HG02885 (cell line): ENCODE results near the gene PROC.

Experiments used
- ATAC-seq: cut with Tn5 transposase; IDR thresholded peaks from one replicate; pipeline ENCODE4 v1.9.1; 2021; ENCODE audit warnings: mild to moderate bottlenecking; ENCODE audit not compliant: unreplicated experiment, poor library complexity

PROC gene

DNA sequence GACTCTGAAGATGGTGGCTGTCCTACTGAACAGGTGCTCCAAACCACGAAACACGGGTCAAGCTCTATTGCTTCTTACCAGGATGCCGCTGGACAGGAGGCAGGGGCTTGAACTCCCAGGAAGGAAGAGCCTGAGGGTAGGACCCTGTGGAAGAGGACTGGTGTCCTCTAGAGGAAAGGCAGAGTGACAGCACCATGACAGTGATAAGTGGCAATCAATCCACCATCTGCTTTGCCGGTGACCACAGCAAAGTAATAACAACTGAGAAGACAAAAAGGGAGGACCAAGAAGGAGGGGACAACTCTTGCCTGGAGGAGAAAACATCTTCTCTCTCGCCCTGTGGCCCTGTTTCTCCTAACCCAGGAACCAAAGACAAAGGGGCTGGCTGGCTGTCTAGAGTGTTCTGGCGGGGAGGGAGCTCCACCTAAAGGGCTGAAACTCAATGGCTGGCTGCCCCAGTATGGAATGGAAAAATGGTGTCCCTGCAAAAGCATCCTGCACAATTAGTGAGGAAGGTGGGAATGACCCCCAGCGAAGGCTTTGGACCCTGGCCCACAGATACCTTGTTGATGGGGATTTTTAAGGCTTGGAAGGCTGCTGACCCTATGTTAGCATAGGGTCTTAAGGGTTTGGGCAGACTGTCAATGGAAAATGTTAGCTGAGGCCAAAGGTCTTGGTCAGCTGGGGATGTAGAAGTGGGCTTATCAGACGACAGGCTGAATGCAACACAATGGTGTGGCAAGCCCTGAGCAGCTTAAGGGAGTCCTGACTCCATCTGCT, 35.4 kb downstream of the PROC start:
- ATAC-seq = no peak

DNA sequence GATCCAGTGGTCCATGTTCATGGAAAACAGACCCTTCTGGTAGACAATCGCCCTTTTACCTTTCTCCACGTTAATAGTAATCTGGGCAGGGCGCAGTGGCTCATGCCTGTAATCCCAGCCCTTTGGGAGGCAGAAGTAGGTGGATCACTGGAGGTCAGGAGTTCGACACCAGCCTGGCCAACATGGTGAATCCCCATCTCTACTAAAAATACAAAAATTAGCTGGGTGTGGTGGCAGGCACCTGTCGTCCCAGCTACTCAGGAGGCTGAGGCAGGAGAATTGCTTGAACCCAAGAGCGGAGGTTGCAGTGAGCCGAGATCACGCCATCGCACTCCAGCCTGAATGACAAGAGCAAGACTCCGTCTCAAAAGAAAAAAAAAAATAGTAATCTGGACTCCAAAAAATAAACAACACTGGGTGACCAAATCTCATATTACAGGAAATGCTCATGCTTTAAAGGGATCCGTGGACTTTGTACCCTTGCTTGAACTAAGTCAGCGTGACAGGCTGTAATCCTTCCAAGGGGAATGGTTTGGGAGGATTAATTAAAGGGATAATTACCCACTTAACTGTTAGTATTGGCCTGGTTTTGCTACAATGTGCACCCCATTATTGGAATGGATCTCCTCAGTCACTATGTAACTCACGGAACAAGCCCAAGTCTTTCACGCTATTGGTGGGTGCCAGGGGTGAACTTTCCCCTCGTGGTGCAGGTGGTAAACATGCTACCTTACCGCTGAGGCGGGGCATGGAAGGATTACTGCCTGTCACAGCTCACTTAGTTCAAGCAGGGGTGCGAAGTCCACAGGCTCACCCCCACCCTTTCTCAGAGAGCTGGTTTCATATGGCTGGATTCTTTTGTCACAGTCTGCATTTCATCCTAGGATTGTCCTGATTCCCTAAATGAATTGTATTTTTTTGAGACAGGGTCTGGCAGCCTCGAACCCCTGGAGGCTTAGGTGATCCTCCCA, 36.7 kb downstream of the PROC start:
- ATAC-seq = no peak

DNA sequence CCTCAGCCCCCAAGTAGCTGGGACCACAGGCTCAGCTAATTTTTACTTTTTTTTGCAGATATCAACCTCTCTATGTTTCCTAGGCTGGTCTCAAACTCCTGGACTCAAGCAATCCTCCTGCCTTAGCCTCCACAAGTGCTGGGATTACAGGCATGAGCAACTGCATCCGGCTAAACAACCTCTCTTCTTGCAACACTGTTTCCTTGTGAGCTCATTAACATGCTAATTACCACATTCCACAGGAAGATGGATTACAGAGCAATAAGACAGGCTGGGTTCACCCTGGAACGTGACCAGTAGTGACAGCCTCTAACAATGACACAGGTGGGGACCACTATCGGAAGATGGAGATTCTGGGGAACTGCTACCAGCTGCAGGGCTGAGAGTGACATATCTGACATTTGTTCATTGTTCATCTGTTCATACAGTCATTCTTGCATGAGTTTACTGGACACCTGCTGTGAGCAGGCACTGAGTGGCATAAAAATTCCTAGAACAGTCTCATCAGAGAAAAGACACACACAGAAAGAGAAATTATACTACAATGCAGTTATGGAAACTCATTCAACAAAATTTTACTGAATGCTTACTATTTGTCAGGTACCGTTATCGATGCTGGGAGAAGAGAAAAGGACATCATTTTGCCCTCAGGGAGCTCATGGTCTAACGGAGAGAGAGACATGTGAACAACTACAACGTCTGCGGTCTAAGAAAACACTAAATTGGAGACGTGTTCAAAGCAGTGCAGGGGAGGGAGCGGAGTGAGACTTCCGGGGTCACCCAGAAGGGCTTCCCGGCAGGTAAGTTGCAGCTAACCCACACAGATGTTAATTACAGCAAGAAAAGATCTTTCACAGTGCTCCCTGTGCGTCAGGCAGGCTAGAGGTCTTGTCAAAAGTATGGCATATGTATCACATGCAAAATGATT, 37.6 kb downstream of the PROC start:
- no peak for ATAC-seq

GRCh38 chr2:127456960-127457359, 38.7 kb downstream of the PROC start:
- ATAC-seq = no peak

GRCh38 chr2:127462461-127462860, 44.2 kb downstream of the PROC start:
- no peak for ATAC-seq

DNA sequence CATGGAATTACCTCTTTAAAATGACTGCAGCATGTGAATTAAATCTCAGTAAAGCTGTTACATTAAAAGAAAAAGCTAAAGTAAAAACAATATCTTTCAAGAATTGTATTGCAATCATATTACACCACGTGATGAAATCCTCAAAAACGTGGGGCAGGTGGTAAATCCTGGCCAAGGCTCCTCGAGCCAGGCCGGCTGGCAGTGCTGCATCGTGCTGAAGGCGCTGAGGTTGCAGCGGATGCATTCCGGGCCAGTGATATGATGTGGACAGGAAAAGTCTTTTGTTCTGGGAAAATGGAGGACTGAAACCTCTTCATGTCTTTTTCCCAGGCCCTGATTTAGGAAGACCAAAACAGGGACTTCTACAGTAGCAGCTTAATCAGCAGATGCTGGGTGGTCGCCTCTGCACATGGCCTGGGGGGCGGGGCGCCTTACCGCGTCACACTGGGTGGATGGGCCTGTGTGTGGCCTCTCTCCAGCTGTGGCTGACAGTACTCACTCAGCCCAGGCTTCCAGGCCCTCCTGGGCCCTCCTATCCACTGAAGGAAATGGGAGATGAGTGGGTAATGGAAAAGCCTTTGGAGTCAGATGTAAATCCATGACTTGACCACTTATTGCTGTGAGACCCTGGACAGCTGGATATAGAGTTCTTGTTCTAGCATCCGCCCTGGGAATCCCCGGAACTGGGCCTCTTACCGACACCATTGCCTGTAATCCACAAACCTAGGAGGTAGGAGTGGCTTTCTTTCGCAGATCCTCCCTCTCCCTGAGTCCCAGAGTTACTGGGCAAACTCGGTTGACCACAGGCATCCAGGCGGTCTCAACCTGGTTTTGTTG, 45.1 kb downstream of the PROC start:
- ATAC-seq = no peak

- no peak for ATAC-seq
These were observed 46.4 kb downstream of the PROC start for GRCh38 chr2:127464470-127465257.

DNA sequence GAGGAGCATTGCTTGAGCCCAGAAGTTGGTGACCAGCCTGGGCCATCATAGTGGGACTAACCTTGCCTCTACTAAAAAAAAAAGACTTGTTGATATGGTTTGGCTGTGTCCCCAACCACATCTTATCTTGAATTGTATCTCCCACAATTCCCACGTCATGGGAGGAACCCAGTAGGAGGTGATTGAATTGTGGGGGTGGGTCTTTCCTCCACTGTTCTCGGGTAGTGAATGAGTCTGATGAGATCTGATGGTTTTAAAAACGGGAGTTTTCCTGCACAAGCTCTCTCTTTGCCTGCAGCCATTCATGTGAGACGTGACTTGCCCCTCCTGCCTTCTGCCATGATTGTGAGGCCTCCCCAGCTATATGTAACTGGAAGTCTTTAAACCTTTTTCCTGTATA, 47.0 kb downstream of the PROC start:
- ATAC-seq = no peak

- ATAC-seq = no peak
These were observed 50.8 kb downstream of the PROC start for GRCh38 chr2:127469051-127469450.

GRCh38 chr2:127469974-127470373, 51.7 kb downstream of the PROC start:
- ATAC-seq = no peak

DNA sequence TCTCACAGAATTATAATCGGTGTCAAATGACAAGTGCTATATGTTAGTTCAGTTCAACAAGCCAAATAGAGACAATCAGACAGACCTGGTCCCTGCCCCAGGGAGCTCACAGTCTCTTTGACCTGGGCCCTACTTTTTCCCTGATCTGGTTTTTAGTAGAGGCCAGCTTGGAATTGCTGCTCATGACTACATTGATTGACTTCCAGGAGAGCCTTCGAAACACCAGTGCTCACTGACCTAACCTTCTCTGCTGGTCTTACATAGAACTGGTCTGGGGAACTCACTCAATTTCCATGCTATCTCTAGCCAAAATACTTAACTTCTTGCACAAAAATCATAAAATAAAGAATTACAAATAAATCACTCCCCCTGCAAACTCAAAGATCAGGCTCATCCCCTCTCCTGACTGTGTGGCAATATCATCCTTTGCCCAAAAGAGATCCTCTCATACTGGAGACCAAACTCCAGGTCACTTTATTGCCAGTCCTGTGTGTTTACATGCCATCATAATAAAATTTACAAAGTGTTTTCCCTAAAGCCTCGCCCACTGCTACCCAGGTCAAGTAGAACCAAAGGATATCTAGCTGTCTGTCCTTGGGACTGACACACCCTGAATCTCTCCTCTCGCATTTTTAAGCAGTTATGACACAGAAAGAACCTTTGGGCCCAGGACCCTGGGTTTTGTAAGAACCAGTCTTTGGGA, 53.2 kb downstream of the PROC start:
- no peak for ATAC-seq

DNA sequence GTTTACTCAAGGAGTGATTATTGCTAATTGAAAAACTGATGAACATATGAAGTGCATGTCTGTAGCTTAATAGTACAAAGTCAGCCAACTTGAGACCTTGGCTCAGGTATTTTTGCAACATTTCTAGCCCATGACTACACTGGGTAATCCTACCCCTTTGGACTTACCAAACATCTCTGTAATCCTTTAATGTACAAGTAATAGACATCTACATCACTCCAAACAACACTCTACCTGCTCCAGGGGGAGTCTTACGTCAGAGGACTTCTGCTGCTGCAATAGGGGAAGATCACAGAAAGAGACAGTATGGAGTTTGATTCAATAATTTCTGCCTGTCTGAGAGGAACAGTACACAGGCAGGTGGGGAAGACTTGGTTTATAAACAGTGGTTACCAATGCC, 54.0 kb downstream of the PROC start:
- no peak for ATAC-seq

DNA sequence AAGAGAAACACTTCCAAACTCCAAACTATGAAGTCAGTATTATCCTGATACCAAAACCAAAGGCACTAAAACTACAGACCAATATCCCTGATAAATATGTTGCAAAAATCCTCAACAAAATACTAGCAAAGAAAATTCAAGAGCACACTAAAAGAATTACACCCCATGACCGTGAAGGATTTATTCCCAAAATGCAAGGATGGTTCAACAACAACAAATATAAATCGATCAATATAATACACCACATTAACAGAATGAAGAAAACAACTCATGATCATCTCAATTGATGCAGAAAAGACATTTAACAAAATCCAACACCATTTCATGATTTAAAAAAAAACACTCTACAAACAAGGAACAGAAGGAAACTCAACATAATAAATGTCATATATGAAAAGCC, 57.6 kb downstream of the PROC start:
- no peak for ATAC-seq
